NCI-H526 treated with DMSO at 0.1 percent for 48 hours (cell line): ENCODE results near the gene DTD1.

Experiments
- DNase-seq: peaks from one replicate; lab custom pipeline; 2025; lab: John Stamatoyannopoulos, UW

The DTD1 gene

GRCh38 chr20:18796282-18796833 lies 208.5 kb downstream of the DTD1 start:
- no peak for DNase-seq

GRCh38 chr20:18801516-18801915 lies 213.7 kb downstream of the DTD1 start:
- DNase-seq: no peak

- no peak for DNase-seq
Measured at GRCh38 chr20:18802012-18802634, 214.3 kb downstream of the DTD1 start.

GRCh38 chr20:18805881-18806280 lies 218.0 kb downstream of the DTD1 start:
- DNase-seq: no peak

- no peak for DNase-seq
Measured at GRCh38 chr20:18808712-18809111, 220.9 kb downstream of the DTD1 start.

GRCh38 chr20:18811186-18811585 lies 223.3 kb downstream of the DTD1 start:
- no peak for DNase-seq

- no peak for DNase-seq
Measured at GRCh38 chr20:18811904-18812303, 224.1 kb downstream of the DTD1 start.

- no peak for DNase-seq
Measured at GRCh38 chr20:18813483-18813882, 225.6 kb downstream of the DTD1 start, which contains the start of gene SCP2D1. TSS of gene SCP2D1 (plus strand) at chr20:18813783. CDS start at chr20:18813816, 33 bp downstream.

GRCh38 chr20:18815194-18815942 lies 227.5 kb downstream of the DTD1 start:
- no peak for DNase-seq
